CD14-positive monocyte (primary cell): ENCODE data around the gene CYTH3. TPM values are rescaled to one million over a fixed set of nuclear protein-coding genes. Genes with fewer than 3 reads are reported as not detected.

Experiments
- DNase-seq, 3 donors: peaks; one replicate each; pipeline ENCODE4 v3.0.0-alpha.2; 2011 to 2022
- H2AFZ ChIP-seq: 2 replicates; pipeline ENCODE4 v1.6.0; 2012; ENCODE audit warnings: mild to moderate bottlenecking, low read depth, low read length, inconsistent platforms; ENCODE audit not compliant: insufficient read depth, poor library complexity, severe bottlenecking
- H3K27ac ChIP-seq, 2 donors: 1 replicate in 1 of 2; 2 replicates in 1 of 2; pipeline ENCODE4 v1.5.1; 2012 to 2013; ENCODE audit warnings: low read length in 2 of 2, control low read depth in 1 of 2, inconsistent platforms in 1 of 2, low read depth in 1 of 2, mild to moderate bottlenecking in 1 of 2
- H3K27me3 ChIP-seq, 2 donors: one replicate each; pipeline versions ENCODE4 v1.6.0 to v1.6.1; 2011 to 2013; ENCODE audit warnings: low read length in 2 of 2; ENCODE audit not compliant: control insufficient read depth in 2 of 2, insufficient read depth in 2 of 2
- H3K36me3 ChIP-seq, 2 donors: replicated peaks in 1 of 2; 1 replicate in 1 of 2; 2 replicates in 1 of 2; pipeline versions ENCODE4 v1.5.1 to v1.6.1; 2012 to 2013; ENCODE audit warnings: low read length in 2 of 2, control low read depth in 1 of 2, inconsistent platforms in 1 of 2, mild to moderate bottlenecking in 1 of 2; ENCODE audit not compliant: insufficient read depth in 2 of 2, control insufficient read depth in 1 of 2
- H3K4me1 ChIP-seq, 2 donors: 1 replicate in 1 of 2; 2 replicates in 1 of 2; pipeline versions ENCODE4 v1.5.1 to v1.6.1; 2012 to 2013; ENCODE audit warnings: low read length in 2 of 2, control low read depth in 1 of 2, inconsistent platforms in 1 of 2, mild to moderate bottlenecking in 1 of 2, moderate library complexity in 1 of 2; ENCODE audit not compliant: insufficient read depth in 2 of 2, control insufficient read depth in 1 of 2
- H3K4me2 ChIP-seq: replicated peaks from 2 replicates; pipeline ENCODE3; 2012; ENCODE audit warnings: low read length, moderate library complexity, mild to moderate bottlenecking; ENCODE audit not compliant: poor library complexity, severe bottlenecking; ENCODE audit errors: extremely low read depth
- H3K4me3 ChIP-seq, 3 experiments: fragments of 200-600 bp in 1 of 3; sonication (generic) in 1 of 3; replicated peaks in 1 of 3; 1 replicate in 2 of 3; 2 replicates in 1 of 3; pipeline ENCODE4 v1.5.1; 2011 to 2013; ENCODE audit warnings: low read length in 3 of 3, mild to moderate bottlenecking in 3 of 3, control low read depth in 2 of 3, low read depth in 2 of 3, inconsistent platforms in 1 of 3, moderate library complexity in 1 of 3
- H3K79me2 ChIP-seq: 2 replicates; pipeline ENCODE4 v1.6.0; 2012; ENCODE audit warnings: mild to moderate bottlenecking, control low read depth, inconsistent platforms, low read length, moderate library complexity; ENCODE audit not compliant: insufficient read depth
- H3K9ac ChIP-seq: 2 replicates; pipeline ENCODE4 v1.6.0; 2017; ENCODE audit warnings: low read length, mild to moderate bottlenecking; ENCODE audit not compliant: insufficient read depth, poor library complexity, severe bottlenecking
- H3K9me3 ChIP-seq, 2 donors: replicated peaks in 1 of 2; 1 replicate in 1 of 2; 2 replicates in 1 of 2; pipeline versions ENCODE4 v1.5.1 to v1.6.1; 2012 to 2013; ENCODE audit warnings: low read length in 2 of 2, control low read depth in 1 of 2; ENCODE audit not compliant: control insufficient read depth in 1 of 2, insufficient read depth in 1 of 2
- H4K20me1 ChIP-seq: 2 replicates; pipeline ENCODE4 v1.6.0; 2012; ENCODE audit warnings: mild to moderate bottlenecking, low read length, control low read depth, moderate library complexity; ENCODE audit not compliant: insufficient read depth
- H3K27ac Mint-ChIP-seq, 7 donors: one replicate each; pipeline ENCODE4 v1.8.0; 2020; ENCODE audit warnings: mild to moderate bottlenecking in 7 of 7, mixed read lengths in 7 of 7, moderate library complexity in 6 of 7, inconsistent platforms in 2 of 7
- H3K27me3 Mint-ChIP-seq, 3 donors: one replicate each; pipeline ENCODE4 v1.8.0; 2021 to 2022; ENCODE audit warnings: low read depth in 3 of 3, mild to moderate bottlenecking in 3 of 3, mixed read lengths in 3 of 3, moderate library complexity in 3 of 3, inconsistent platforms in 1 of 3
- H3K36me3 Mint-ChIP-seq, 2 donors: one replicate each; pipeline ENCODE4 v1.8.0; 2020; ENCODE audit warnings: mixed read lengths in 2 of 2, inconsistent platforms in 1 of 2, mild to moderate bottlenecking in 1 of 2
- H3K4me1 Mint-ChIP-seq: one replicate; pipeline ENCODE4 v1.8.0; 2020; ENCODE audit warnings: mild to moderate bottlenecking, mixed read lengths
- H3K4me3 Mint-ChIP-seq, 2 donors: one replicate each; pipeline ENCODE4 v1.8.0; 2020; ENCODE audit warnings: mild to moderate bottlenecking in 2 of 2, mixed read lengths in 2 of 2, moderate library complexity in 1 of 2
- H3K9me3 Mint-ChIP-seq, 7 donors: one replicate each; pipeline ENCODE4 v1.8.0; 2020 to 2022; ENCODE audit warnings: mixed read lengths in 7 of 7, mild to moderate bottlenecking in 6 of 7, moderate library complexity in 6 of 7, inconsistent platforms in 2 of 7
- WGBS: methylation state at CpG from one replicate; pipeline ENCODE4 v1.1.5; 2013; ENCODE audit warnings: missing lambda C conversion rate; ENCODE audit not compliant: insufficient coverage; 5-methylcytosine and 5-hydroxymethylcytosine counted together
- intact Hi-C, 2 donors: fragments of 100-400 bp; cut with micrococcal nuclease; formaldehyde crosslinking; loops; one replicate each; pipeline versions ENCODE4 v1.15.0 to v1.15.1; 2023
- polyA plus RNA-seq, 3 donors: library from polyadenylated mRNA; depleted of rRNA in 1 of 3; unstranded in 2 of 3; stranded (reverse) in 1 of 3; fragments of 300-500 nt in 2 of 3; fragments of >200 nt in 1 of 3; fragmentation: Illumina TruSeq in 2 of 3; gene quantifications; 1 replicate in 2 of 3; 2 replicates in 1 of 3; pipeline ENCODE4 v1.2.3, GENCODE V29; 2012 to 2021
- TF ChIP-seq, protein P1 (sequence below): fragments of 200-600 bp; IDR thresholded peaks from one replicate; pipeline ENCODE4 v1.8.0; 2022; ENCODE audit warnings: antibody characterized with exemption, mild to moderate bottlenecking

CYTH3 gene
- polyA plus RNA-seq, 3 donors: 1.3 to 8.5 (median 1.4) TPM

DNA sequence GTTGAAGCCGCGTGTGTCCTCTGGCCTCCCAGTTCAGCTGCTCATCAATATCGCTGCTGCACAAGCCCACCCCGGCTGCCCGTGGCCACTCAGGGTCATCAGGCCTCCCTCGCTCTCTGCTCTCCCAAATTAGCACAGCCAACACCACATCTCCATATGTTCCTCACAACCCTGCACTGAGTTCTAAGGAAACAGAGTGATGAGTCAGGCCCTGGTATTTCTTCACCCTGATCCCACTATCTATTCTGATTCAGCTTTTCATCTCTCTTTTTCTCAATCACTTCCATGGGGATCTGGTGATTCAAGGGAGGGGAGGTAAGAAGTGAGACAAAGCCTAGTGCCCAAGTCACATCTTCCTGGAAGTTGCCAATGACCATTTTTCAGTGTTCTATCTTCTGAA, 23.8 kb downstream of the CYTH3 start:
- H3K4me3 ChIP-seq: no peak overlapping the region
- no peak overlapping the region for H2AFZ ChIP-seq
- H3K9me3 Mint-ChIP-seq: peaks cover 0 to 2% (median 0%) of the 10 kb centered on the region in 7 donors
- H3K4me1 ChIP-seq: peaks cover 8 to 9% of the 10 kb centered on the region in 2 donors
- no peaks in the 10 kb centered on the region for H3K79me2 ChIP-seq
- no peaks in the 10 kb centered on the region for H3K9me3 ChIP-seq
- no peaks in the 10 kb centered on the region for H3K36me3 ChIP-seq
- peaks cover 17% of the 10 kb centered on the region for H4K20me1 ChIP-seq
- H3K27ac Mint-ChIP-seq: peak overlapping the region in 1 of 7 donors; percentile 49
- peaks cover 2 to 3% of the 10 kb centered on the region in 2 donors for H3K36me3 Mint-ChIP-seq
- TF ChIP-seq, protein P1, sequence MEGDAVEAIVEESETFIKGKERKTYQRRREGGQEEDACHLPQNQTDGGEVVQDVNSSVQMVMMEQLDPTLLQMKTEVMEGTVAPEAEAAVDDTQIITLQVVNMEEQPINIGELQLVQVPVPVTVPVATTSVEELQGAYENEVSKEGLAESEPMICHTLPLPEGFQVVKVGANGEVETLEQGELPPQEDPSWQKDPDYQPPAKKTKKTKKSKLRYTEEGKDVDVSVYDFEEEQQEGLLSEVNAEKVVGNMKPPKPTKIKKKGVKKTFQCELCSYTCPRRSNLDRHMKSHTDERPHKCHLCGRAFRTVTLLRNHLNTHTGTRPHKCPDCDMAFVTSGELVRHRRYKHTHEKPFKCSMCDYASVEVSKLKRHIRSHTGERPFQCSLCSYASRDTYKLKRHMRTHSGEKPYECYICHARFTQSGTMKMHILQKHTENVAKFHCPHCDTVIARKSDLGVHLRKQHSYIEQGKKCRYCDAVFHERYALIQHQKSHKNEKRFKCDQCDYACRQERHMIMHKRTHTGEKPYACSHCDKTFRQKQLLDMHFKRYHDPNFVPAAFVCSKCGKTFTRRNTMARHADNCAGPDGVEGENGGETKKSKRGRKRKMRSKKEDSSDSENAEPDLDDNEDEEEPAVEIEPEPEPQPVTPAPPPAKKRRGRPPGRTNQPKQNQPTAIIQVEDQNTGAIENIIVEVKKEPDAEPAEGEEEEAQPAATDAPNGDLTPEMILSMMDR: no peak
- H3K4me1 Mint-ChIP-seq: peaks cover 16% of the 10 kb centered on the region
- WGBS: 64% methylated on average over 6 of the region's 6 CpGs
- peaks cover 0 to 6% (median 6%) of the 10 kb centered on the region in 3 donors for H3K27me3 Mint-ChIP-seq
- H3K27ac ChIP-seq: no peak overlapping the region
- no peak overlapping the region for H3K4me3 Mint-ChIP-seq
- DNase-seq: peak in 2 of 3 donors; percentile 51 to 55
- H3K27me3 ChIP-seq: no peaks in the 10 kb centered on the region
- H3K4me2 ChIP-seq: no peak overlapping the region
- intact Hi-C loops: no loop called here
- H3K9ac ChIP-seq: no peak overlapping the region

DNA sequence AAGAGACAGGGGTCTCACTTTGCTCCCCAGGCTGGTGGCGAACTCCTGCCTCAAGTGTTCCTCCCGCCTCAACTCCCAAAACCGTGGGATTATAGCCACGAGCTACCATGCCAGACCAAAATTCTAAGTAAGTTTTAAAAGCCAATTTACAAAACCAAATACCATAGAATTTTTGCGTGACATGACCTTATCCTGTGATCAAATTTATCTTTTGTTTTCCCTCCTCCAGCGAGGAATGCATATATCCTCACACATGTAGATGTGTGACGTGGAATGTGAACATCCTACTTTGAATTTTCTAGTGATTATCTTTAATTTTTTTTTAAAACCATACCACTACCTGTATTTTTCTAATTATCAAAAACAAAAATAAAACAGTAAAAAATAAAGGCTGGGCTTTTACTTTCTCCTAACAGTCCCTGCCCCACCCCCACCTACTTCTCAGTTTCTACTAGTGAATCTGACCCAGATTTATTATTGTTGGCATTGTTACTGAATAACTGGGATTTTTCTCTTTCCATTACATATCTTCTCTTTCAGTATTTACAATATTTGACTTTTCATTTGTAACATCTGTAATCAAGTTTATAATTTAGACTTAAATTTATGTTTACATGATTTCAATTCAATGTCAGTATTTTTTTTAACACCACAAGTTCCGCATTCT, 26.0 kb downstream of the CYTH3 start:
- Histone ChIP-seq H3K4me2 (no peak overlapping the region), H3K36me3 (no peaks in the 10 kb centered on the region), H3K9ac (no peak overlapping the region), H3K79me2 (no peaks in the 10 kb centered on the region), H4K20me1 (peaks cover 17% of the 10 kb centered on the region), H3K27me3 (no peaks in the 10 kb centered on the region), H3K9me3 (no peaks in the 10 kb centered on the region), H3K4me1 (peaks cover 8 to 9% of the 10 kb centered on the region in 2 donors), H2AFZ (no peak overlapping the region), H3K4me3 (no peak overlapping the region), H3K27ac (no peak overlapping the region)
- peaks cover 0 to 2% (median 0%) of the 10 kb centered on the region in 7 donors for H3K9me3 Mint-ChIP-seq
- 100% methylated on average over 3 of the region's 8 CpGs for WGBS
- intact Hi-C loops: no loop called here
- no peak overlapping the region for H3K4me3 Mint-ChIP-seq
- TF ChIP-seq, protein P1: no peak
- H3K27me3 Mint-ChIP-seq: peaks cover 0 to 9% (median 5%) of the 10 kb centered on the region in 3 donors
- peaks cover 2 to 3% of the 10 kb centered on the region in 2 donors for H3K36me3 Mint-ChIP-seq
- no peak overlapping the region for H3K27ac Mint-ChIP-seq
- DNase-seq: no peak
- peaks cover 16% of the 10 kb centered on the region for H3K4me1 Mint-ChIP-seq
